Activated CD4-positive, alpha-beta T cell treated with anti-CD3 and anti-CD28 coated beads, Interleukin-2, amount 10 ng/mL, durations not matched to agents 7 days and 5 days (primary cell): ENCODE data around the gene CACNA1S. TPM values are rescaled to one million over a fixed set of nuclear protein-coding genes. Genes with fewer than 3 reads are reported as not detected.

ENCODE experiments used
- CTCF ChIA-PET: fragments of 350-600 bp; sonication (Branson Sonifier 250); formaldehyde crosslinking; loops from one replicate; lab custom pipeline; 2021; ENCODE audit warnings: antibody characterized with exemption; lab: Charles Lee
- POLR2A ChIA-PET: fragments of 350-600 bp; sonication (Branson Sonifier 250); formaldehyde crosslinking; loops from one replicate; lab custom pipeline; 2021; ENCODE audit warnings: antibody characterized with exemption; lab: Charles Lee
- DNase-seq: peaks from one replicate; pipeline ENCODE4 v3.0.0-alpha.2; 2020
- H3K27ac Mint-ChIP-seq: one replicate; pipeline ENCODE4 v1.8.0; 2021; ENCODE audit warnings: mild to moderate bottlenecking, moderate library complexity, mixed read lengths
- H3K27me3 Mint-ChIP-seq: one replicate; pipeline ENCODE4 v1.8.0; 2021; ENCODE audit warnings: mixed read lengths
- H3K36me3 Mint-ChIP-seq: one replicate; pipeline ENCODE4 v1.8.0; 2021; ENCODE audit warnings: low read depth, mixed read lengths
- H3K4me1 Mint-ChIP-seq: one replicate; pipeline ENCODE4 v1.8.0; 2021; ENCODE audit warnings: mixed read lengths
- H3K4me3 Mint-ChIP-seq: one replicate; pipeline ENCODE4 v1.8.0; 2021; ENCODE audit warnings: mild to moderate bottlenecking, moderate library complexity, mixed read lengths
- H3K9me3 Mint-ChIP-seq: one replicate; pipeline ENCODE4 v1.8.0; 2021; ENCODE audit warnings: mixed read lengths
- total RNA-seq, 2 experiments: library from RNA; stranded (reverse); gene quantifications; one replicate each; pipeline ENCODE4 v1.2.3, GENCODE V29; 2021

CACNA1S gene
- total RNA-seq, 2 experiments from 2014 or later, result not detected

GRCh38 chr1:201016943-201017827 lies 95.0 kb downstream of the CACNA1S start:
- H3K9me3 Mint-ChIP-seq, result no peaks in the 10 kb centered on the region
- H3K4me1 Mint-ChIP-seq, result peaks cover 90% of the 10 kb centered on the region
- H3K4me3 Mint-ChIP-seq, result peak overlapping the region; percentile 44

GRCh38 chr1:201016211-201016651 lies 96.0 kb downstream of the CACNA1S start:
- Mint-ChIP-seq H3K9me3 (no peaks in the 10 kb centered on the region), H3K27me3 (no peaks in the 10 kb centered on the region), H3K27ac (peak overlapping the region; percentile 99), H3K4me3 (peak overlapping the region; percentile 42), H3K36me3 (peaks cover 37% of the 10 kb centered on the region), H3K4me1 (peaks cover 94% of the 10 kb centered on the region)
- ChIA-PET POLR2A (no interaction called here), CTCF (interaction anchor here (1.0 to 13.3 kb wide), 9 partner anchors 9 to 101 kb away, joined by 3 to 152 read pairs (median 5); partner anchors contain the start of gene KIF21B)
- no peak for DNase-seq

More at GRCh38 chr1:201016943-201017827, 95.0 kb downstream of the CACNA1S start:
- DNase-seq, result no peak
- H3K36me3 Mint-ChIP-seq, result peaks cover 37% of the 10 kb centered on the region
- H3K27me3 Mint-ChIP-seq, result no peaks in the 10 kb centered on the region
- POLR2A ChIA-PET, result no interaction called here
- peak overlapping the region; percentile 99 for H3K27ac Mint-ChIP-seq
- CTCF ChIA-PET, result interaction anchor here (1.0 to 13.3 kb wide), 4 partner anchors 8 to 38 kb away, joined by 3 to 152 read pairs (median 24); partner anchors contain the start of gene KIF21B

DNA sequence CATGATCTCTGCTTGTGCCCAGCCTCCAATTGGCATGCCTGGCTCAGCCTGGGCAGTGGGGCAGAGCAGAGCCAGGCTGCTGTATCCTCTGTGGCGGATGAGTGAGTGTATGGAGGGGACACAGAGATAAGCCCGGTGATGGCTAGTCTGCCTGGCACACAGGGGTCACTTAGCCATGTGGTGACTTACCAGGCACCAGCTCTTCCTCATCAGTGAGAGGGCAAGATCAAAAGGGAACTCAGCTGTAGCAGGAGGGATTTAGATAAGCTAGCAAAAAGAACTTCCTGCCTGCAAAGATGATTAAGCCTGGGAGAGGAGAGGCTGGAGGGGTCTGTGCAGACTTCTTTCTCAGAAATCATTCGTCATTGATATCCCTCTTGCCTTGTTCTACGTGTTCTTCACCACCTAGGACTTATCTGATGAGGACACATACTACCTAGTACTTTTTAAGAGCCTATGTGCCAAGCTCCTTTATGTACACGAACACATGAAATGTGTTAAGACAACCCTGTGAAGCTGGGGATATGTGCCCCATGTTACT lies 96.6 kb downstream of the CACNA1S start:
- Mint-ChIP-seq H3K4me1 (peaks cover 91% of the 10 kb centered on the region), H3K27ac (peak overlapping the region; percentile 99), H3K9me3 (no peaks in the 10 kb centered on the region), H3K36me3 (peaks cover 36% of the 10 kb centered on the region), H3K4me3 (peak overlapping the region; percentile 42), H3K27me3 (no peaks in the 10 kb centered on the region)
- ChIA-PET POLR2A (no interaction called here), CTCF (interaction anchor here (0.6 to 13.3 kb wide), 10 partner anchors 10 to 102 kb away, joined by 3 to 152 read pairs (median 4); partner anchors contain the start of gene KIF21B)
- peak; percentile 26 for DNase-seq

GRCh38 chr1:201014816-201015200 lies 97.4 kb downstream of the CACNA1S start:
- H3K27ac Mint-ChIP-seq, result peak overlapping the region; percentile 99
- POLR2A ChIA-PET, result no interaction called here
- H3K36me3 Mint-ChIP-seq, result peaks cover 35% of the 10 kb centered on the region

DNA sequence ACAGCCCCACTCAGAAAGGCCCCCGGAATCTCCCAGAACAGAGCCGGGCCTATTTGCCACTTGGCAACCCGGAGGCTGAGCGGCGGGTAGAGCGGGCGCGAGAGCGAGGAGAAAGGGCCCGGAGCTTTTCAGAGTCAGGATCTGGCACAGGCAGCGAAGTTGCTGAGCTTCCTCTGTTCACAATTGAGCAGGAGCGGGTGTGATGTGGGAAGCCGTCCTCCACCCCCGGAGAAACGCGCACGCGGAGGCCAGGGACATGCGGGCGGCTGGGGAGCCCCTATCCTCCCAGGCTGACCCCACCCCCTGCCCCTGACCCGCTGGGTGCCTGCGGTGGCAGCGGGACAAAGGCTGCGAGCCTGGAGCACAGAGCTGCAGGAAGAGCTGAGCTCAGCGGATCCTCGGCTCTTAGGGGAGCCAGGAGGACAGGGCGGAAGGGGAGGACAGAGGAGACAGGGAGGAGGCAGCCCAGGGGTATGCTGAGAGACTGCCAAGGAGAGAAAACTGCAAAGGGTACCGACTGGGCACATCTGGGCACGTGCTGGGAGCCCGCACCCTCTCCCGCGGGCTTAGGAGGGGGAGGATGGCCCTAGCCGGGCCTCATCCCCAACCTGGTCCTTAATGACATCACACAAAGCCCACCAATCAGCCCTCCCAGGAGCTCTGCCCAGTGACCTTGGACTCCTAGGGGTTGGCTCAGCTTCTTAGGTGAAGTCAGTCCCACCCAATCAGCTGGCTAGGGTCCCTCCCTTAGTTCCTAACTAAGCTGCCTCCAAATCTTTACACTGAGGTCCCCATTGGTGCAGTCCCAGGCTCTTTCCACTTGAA lies 98.0 kb downstream of the CACNA1S start:
- Mint-ChIP-seq H3K4me3 (no peak overlapping the region), H3K27ac (peak overlapping the region; percentile 99), H3K27me3 (no peaks in the 10 kb centered on the region), H3K9me3 (no peaks in the 10 kb centered on the region), H3K4me1 (peaks cover 87% of the 10 kb centered on the region), H3K36me3 (peaks cover 38% of the 10 kb centered on the region)
- no peak for DNase-seq
- ChIA-PET POLR2A (no interaction called here), CTCF (interaction anchor here (0.8 to 13.3 kb wide), 4 partner anchors 10 to 35 kb away, joined by 6 to 152 read pairs (median 26); partner anchors contain the start of gene KIF21B)

More at GRCh38 chr1:201014816-201015200, 97.4 kb downstream of the CACNA1S start:
- CTCF ChIA-PET, result interaction anchor here (1.2 to 13.3 kb wide), 5 partner anchors 10 to 43 kb away, joined by 3 to 152 read pairs (median 8); partner anchors contain the start of gene KIF21B
- H3K4me1 Mint-ChIP-seq, result peaks cover 87% of the 10 kb centered on the region
- H3K4me3 Mint-ChIP-seq, result no peak overlapping the region
- DNase-seq, result no peak
- no peaks in the 10 kb centered on the region for H3K9me3 Mint-ChIP-seq
- H3K27me3 Mint-ChIP-seq, result no peaks in the 10 kb centered on the region

- H3K4me3 Mint-ChIP-seq, result peak overlapping the region; percentile 38
- DNase-seq, result peak; percentile 47
- peaks cover 33% of the 10 kb centered on the region for H3K36me3 Mint-ChIP-seq
- H3K9me3 Mint-ChIP-seq, result no peaks in the 10 kb centered on the region
- no peaks in the 10 kb centered on the region for H3K27me3 Mint-ChIP-seq
- peak overlapping the region; percentile 89 for H3K27ac Mint-ChIP-seq
- ChIA-PET CTCF (interaction anchor here (1.0 to 1.3 kb wide), 2 partner anchors 8 to 34 kb away, joined by 4 read pairs; no protein-coding TSS in a partner anchor), POLR2A (no interaction called here)
- peaks cover 86% of the 10 kb centered on the region for H3K4me1 Mint-ChIP-seq
These were observed 99.2 kb downstream of the CACNA1S start for GRCh38 chr1:201013031-201013485.

GRCh38 chr1:201011616-201012015 lies 100.6 kb downstream of the CACNA1S start:
- H3K4me1 Mint-ChIP-seq, result peaks cover 72% of the 10 kb centered on the region
- ChIA-PET CTCF (interaction anchor here (1.3 to 4.2 kb wide), 2 partner anchors 10 to 15 kb away, joined by 5 to 32 read pairs; no protein-coding TSS in a partner anchor), POLR2A (no interaction called here)
- H3K4me3 Mint-ChIP-seq, result no peak overlapping the region
- peaks cover 32% of the 10 kb centered on the region for H3K36me3 Mint-ChIP-seq
- DNase-seq, result no peak
- no peaks in the 10 kb centered on the region for H3K27me3 Mint-ChIP-seq
- H3K9me3 Mint-ChIP-seq, result no peaks in the 10 kb centered on the region
- H3K27ac Mint-ChIP-seq, result peak overlapping the region; percentile 70

GRCh38 chr1:201009962-201010645 lies 102.1 kb downstream of the CACNA1S start:
- H3K27ac Mint-ChIP-seq, result peak overlapping the region; percentile 15
- DNase-seq, result no peak
- H3K9me3 Mint-ChIP-seq, result no peaks in the 10 kb centered on the region
- H3K27me3 Mint-ChIP-seq, result no peaks in the 10 kb centered on the region
- peaks cover 30% of the 10 kb centered on the region for H3K36me3 Mint-ChIP-seq
- peaks cover 56% of the 10 kb centered on the region for H3K4me1 Mint-ChIP-seq
- no peak overlapping the region for H3K4me3 Mint-ChIP-seq
- ChIA-PET CTCF (interaction anchor here (0.7 to 4.2 kb wide), 5 partner anchors 11 to 38 kb away, joined by 3 to 32 read pairs (median 3); no protein-coding TSS in a partner anchor), POLR2A (interaction anchor here (1.1 kb wide), 1 partner anchor 9 kb away, joined by 3 read pairs; no protein-coding TSS in a partner anchor)

- H3K9me3 Mint-ChIP-seq, result no peaks in the 10 kb centered on the region
- peaks cover 47% of the 10 kb centered on the region for H3K4me1 Mint-ChIP-seq
- DNase-seq, result no peak
- POLR2A ChIA-PET, result no interaction called here
- H3K36me3 Mint-ChIP-seq, result peaks cover 40% of the 10 kb centered on the region
- CTCF ChIA-PET, result interaction anchor here (1.2 to 4.2 kb wide), 2 partner anchors 12 to 14 kb away, joined by 3 to 32 read pairs; no protein-coding TSS in a partner anchor
- no peak overlapping the region for H3K4me3 Mint-ChIP-seq
- no peak overlapping the region for H3K27ac Mint-ChIP-seq
- H3K27me3 Mint-ChIP-seq, result no peaks in the 10 kb centered on the region
These were observed 103.4 kb downstream of the CACNA1S start for GRCh38 chr1:201008666-201009360.

GRCh38 chr1:201007481-201007880 lies 104.7 kb downstream of the CACNA1S start:
- Mint-ChIP-seq H3K27me3 (no peaks in the 10 kb centered on the region), H3K4me3 (no peak overlapping the region), H3K4me1 (peaks cover 33% of the 10 kb centered on the region), H3K27ac (no peak overlapping the region), H3K36me3 (peaks cover 44% of the 10 kb centered on the region), H3K9me3 (no peaks in the 10 kb centered on the region)
- DNase-seq, result no peak
- POLR2A ChIA-PET, result no interaction called here
- CTCF ChIA-PET, result interaction anchor here (4.2 kb wide), 1 partner anchor 14 kb away, joined by 32 read pairs; no protein-coding TSS in a partner anchor

- Mint-ChIP-seq H3K36me3 (peaks cover 50% of the 10 kb centered on the region), H3K27me3 (no peaks in the 10 kb centered on the region), H3K27ac (no peak overlapping the region), H3K9me3 (no peaks in the 10 kb centered on the region), H3K4me1 (peaks cover 23% of the 10 kb centered on the region), H3K4me3 (no peak overlapping the region)
- ChIA-PET CTCF (interaction anchor here (1.3 kb wide), 2 partner anchors 27 to 253 kb away, joined by 3 to 4 read pairs; no protein-coding TSS in a partner anchor), POLR2A (no interaction called here)
- DNase-seq, result no peak
These were observed 105.8 kb downstream of the CACNA1S start for GRCh38 chr1:201006450-201006849.
